HEK293 (cell line): ENCODE results near the gene IMMP2L.

Source experiments
- BCL11B ChIP-seq: fragments of 450-650 bp; formaldehyde crosslinking; IDR thresholded peaks from 2 replicates; pipeline ENCODE4 v1.5.1; 2016; ENCODE audit warnings: low read depth, missing biosample characterization, missing genetic modification characterization
- PBX3 ChIP-seq: sonication (generic); formaldehyde crosslinking; IDR thresholded peaks from 2 replicates; pipeline ENCODE4 v1.8.1; 2022; ENCODE audit warnings: mild to moderate bottlenecking, moderate library complexity, missing genetic modification reagents
- REST ChIP-seq: fragments of 450-650 bp; formaldehyde crosslinking; IDR thresholded peaks from 2 replicates; pipeline ENCODE4 v1.5.1; 2016; ENCODE audit warnings: missing biosample characterization, missing genetic modification characterization
- SP2 ChIP-seq: fragments of 450-650 bp; formaldehyde crosslinking; IDR thresholded peaks from 2 replicates; pipeline ENCODE4 v1.5.1; 2016; ENCODE audit warnings: missing biosample characterization, missing genetic modification characterization
- YY1 ChIP-seq: fragments of 450-650 bp; formaldehyde crosslinking; IDR thresholded peaks from 2 replicates; pipeline ENCODE4 v1.5.1; 2018; ENCODE audit warnings: missing biosample characterization, missing genetic modification characterization
- ZFP41 ChIP-seq: fragments of 450-650 bp; formaldehyde crosslinking; IDR thresholded peaks from 2 replicates; pipeline ENCODE4 v1.5.1; 2016; ENCODE audit warnings: missing biosample characterization, missing genetic modification characterization, borderline replicate concordance
- ZNF174 ChIP-seq: fragments of 450-650 bp; formaldehyde crosslinking; IDR thresholded peaks from 2 replicates; pipeline ENCODE4 v1.5.0; 2017; ENCODE audit warnings: missing biosample characterization, mild to moderate bottlenecking, missing genetic modification characterization
- ZNF175 ChIP-seq: fragments of 450-650 bp; formaldehyde crosslinking; IDR thresholded peaks from 2 replicates; pipeline ENCODE4 v1.5.1; 2016; ENCODE audit warnings: missing biosample characterization, missing genetic modification characterization
- ZNF239 ChIP-seq: fragments of 450-650 bp; formaldehyde crosslinking; IDR thresholded peaks from 2 replicates; pipeline ENCODE4 v1.5.1; 2016; ENCODE audit warnings: missing biosample characterization, missing genetic modification characterization
- TF ChIP-seq, protein P1 (sequence below): fragments of 450-650 bp; formaldehyde crosslinking; IDR thresholded peaks from 2 replicates; pipeline ENCODE4 v1.5.1; 2016; ENCODE audit warnings: missing biosample characterization, missing genetic modification characterization
- TF ChIP-seq, protein P2 (sequence below): fragments of 450-650 bp; formaldehyde crosslinking; IDR thresholded peaks from 2 replicates; pipeline ENCODE4 v1.5.1; 2016; ENCODE audit warnings: missing biosample characterization, missing genetic modification characterization
- TF ChIP-seq, protein P3 (sequence below): fragments of 450-650 bp; formaldehyde crosslinking; IDR thresholded peaks from 2 replicates; pipeline ENCODE4 v1.5.1; 2016; ENCODE audit warnings: missing biosample characterization, missing genetic modification characterization, low read depth
- TF ChIP-seq, protein P4 (sequence below): fragments of 450-650 bp; formaldehyde crosslinking; IDR thresholded peaks from 2 replicates; pipeline ENCODE4 v1.5.1; 2016; ENCODE audit warnings: missing biosample characterization, missing genetic modification characterization

- TF ChIP-seq, protein P1, sequence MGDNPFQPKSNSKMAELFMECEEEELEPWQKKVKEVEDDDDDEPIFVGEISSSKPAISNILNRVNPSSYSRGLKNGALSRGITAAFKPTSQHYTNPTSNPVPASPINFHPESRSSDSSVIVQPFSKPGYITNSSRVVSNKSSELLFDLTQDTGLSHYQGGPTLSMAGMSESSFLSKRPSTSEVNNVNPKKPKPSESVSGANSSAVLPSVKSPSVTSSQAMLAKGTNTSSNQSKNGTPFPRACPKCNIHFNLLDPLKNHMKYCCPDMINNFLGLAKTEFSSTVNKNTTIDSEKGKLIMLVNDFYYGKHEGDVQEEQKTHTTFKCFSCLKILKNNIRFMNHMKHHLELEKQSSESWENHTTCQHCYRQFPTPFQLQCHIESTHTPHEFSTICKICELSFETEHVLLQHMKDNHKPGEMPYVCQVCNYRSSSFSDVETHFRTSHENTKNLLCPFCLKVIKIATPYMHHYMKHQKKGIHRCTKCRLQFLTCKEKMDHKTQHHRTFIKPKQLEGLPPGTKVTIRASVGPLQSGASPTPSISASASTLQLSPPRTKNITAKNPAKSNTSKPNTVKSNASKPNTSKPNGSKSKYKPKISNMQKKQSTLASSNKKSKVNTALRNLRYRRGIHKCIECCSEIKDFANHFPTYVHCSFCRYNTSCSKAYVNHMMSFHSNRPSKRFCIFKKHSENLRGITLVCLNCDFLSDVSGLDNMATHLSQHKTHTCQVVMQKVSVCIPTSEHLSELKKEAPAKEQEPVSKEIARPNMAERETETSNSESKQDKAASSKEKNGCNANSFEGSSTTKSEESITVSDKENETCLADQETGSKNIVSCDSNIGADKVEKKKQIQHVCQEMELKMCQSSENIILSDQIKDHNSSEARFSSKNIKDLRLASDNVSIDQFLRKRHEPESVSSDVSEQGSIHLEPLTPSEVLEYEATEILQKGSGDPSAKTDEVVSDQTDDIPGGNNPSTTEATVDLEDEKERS (tag by site-specific recombination), result no peak
- TF ChIP-seq, protein P2, sequence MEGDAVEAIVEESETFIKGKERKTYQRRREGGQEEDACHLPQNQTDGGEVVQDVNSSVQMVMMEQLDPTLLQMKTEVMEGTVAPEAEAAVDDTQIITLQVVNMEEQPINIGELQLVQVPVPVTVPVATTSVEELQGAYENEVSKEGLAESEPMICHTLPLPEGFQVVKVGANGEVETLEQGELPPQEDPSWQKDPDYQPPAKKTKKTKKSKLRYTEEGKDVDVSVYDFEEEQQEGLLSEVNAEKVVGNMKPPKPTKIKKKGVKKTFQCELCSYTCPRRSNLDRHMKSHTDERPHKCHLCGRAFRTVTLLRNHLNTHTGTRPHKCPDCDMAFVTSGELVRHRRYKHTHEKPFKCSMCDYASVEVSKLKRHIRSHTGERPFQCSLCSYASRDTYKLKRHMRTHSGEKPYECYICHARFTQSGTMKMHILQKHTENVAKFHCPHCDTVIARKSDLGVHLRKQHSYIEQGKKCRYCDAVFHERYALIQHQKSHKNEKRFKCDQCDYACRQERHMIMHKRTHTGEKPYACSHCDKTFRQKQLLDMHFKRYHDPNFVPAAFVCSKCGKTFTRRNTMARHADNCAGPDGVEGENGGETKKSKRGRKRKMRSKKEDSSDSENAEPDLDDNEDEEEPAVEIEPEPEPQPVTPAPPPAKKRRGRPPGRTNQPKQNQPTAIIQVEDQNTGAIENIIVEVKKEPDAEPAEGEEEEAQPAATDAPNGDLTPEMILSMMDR, result no peak
- TF ChIP-seq ZFP41 (tag by site-specific recombination) (no peak), ZNF175 (tag by site-specific recombination) (no peak), YY1 (no peak), ZNF239 (tag by site-specific recombination) (no peak), REST (tag by site-specific recombination) (no peak), SP2 (tag by site-specific recombination) (no peak), BCL11B (tag by site-specific recombination) (no peak), ZNF174 (tag by site-specific recombination) (no peak), PBX3 (CRISPR knock-in tag) (no peak)
- TF ChIP-seq, protein P3, sequence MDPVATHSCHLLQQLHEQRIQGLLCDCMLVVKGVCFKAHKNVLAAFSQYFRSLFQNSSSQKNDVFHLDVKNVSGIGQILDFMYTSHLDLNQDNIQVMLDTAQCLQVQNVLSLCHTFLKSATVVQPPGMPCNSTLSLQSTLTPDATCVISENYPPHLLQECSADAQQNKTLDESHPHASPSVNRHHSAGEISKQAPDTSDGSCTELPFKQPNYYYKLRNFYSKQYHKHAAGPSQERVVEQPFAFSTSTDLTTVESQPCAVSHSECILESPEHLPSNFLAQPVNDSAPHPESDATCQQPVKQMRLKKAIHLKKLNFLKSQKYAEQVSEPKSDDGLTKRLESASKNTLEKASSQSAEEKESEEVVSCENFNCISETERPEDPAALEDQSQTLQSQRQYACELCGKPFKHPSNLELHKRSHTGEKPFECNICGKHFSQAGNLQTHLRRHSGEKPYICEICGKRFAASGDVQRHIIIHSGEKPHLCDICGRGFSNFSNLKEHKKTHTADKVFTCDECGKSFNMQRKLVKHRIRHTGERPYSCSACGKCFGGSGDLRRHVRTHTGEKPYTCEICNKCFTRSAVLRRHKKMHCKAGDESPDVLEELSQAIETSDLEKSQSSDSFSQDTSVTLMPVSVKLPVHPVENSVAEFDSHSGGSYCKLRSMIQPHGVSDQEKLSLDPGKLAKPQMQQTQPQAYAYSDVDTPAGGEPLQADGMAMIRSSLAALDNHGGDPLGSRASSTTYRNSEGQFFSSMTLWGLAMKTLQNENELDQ (tag by site-specific recombination), result no peak
- TF ChIP-seq, protein P4, sequence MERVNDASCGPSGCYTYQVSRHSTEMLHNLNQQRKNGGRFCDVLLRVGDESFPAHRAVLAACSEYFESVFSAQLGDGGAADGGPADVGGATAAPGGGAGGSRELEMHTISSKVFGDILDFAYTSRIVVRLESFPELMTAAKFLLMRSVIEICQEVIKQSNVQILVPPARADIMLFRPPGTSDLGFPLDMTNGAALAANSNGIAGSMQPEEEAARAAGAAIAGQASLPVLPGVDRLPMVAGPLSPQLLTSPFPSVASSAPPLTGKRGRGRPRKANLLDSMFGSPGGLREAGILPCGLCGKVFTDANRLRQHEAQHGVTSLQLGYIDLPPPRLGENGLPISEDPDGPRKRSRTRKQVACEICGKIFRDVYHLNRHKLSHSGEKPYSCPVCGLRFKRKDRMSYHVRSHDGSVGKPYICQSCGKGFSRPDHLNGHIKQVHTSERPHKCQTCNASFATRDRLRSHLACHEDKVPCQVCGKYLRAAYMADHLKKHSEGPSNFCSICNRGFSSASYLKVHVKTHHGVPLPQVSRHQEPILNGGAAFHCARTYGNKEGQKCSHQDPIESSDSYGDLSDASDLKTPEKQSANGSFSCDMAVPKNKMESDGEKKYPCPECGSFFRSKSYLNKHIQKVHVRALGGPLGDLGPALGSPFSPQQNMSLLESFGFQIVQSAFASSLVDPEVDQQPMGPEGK (tag by site-specific recombination), result no peak
Measured at GRCh38 chr7:111042842-111043241, 519.5 kb downstream of the IMMP2L start.
